Left ventricle myocardium inferior (tissue), 1 donor: Measurements from ENCODE around the gene BFSP2. TPM values are rescaled to one million over a fixed set of nuclear protein-coding genes. Genes with fewer than 3 reads are reported as not detected.

Source experiments
- DNase-seq: peaks from one replicate; pipeline ENCODE4 v3.0.0-alpha.2; 2020
- H3K27ac ChIP-seq: fragments of 200-600 bp; replicated peaks from 2 replicates; pipeline ENCODE4 v1.8.0; 2021
- H3K27me3 ChIP-seq: fragments of 200-600 bp; 2 replicates; pipeline ENCODE4 v1.8.0; 2021; ENCODE audit warnings: low read depth
- H3K36me3 ChIP-seq: fragments of 200-600 bp; 2 replicates; pipeline ENCODE4 v1.8.0; 2021
- H3K4me1 ChIP-seq: fragments of 200-600 bp; 2 replicates; pipeline ENCODE4 v1.8.0; 2021
- H3K4me3 ChIP-seq: fragments of 200-600 bp; 2 replicates; pipeline ENCODE4 v1.8.0; 2021; ENCODE audit warnings: mild to moderate bottlenecking, moderate library complexity
- H3K9me3 ChIP-seq: fragments of 200-600 bp; replicated peaks from 2 replicates; pipeline ENCODE4 v1.8.0; 2021
- CTCF ChIP-seq: fragments of 200-600 bp; IDR thresholded peaks from 2 replicates; pipeline ENCODE4 v1.8.0; 2021; ENCODE audit warnings: antibody characterized with exemption, mild to moderate bottlenecking, borderline replicate concordance
- intact Hi-C: fragments of 100-400 bp; cut with micrococcal nuclease; formaldehyde crosslinking; loops from one replicate; pipeline ENCODE4 v1.11.0; 2022
- total RNA-seq: library from RNA; stranded (reverse); fragmentation: NEBNext Ultra II Directional; extraction: Animal tissue kit (Norgen Biotek cat#: 25700); gene quantifications from one replicate; pipeline ENCODE4 v1.2.1, GENCODE V29; 2021
- donor health status: DM: no; HTN: yes; CAD: no; lungs with severe emphysema.

BFSP2 gene
- total RNA-seq, 1 donor from 2014 or later: not detected

GRCh38 chr3:133368371-133369067 lies 31.3 kb upstream of the BFSP2 start:
- H3K27ac ChIP-seq: no peak overlapping the region
- DNase-seq: no peak

GRCh38 chr3:133369068-133369440 lies 30.8 kb upstream of the BFSP2 start:
- Histone ChIP-seq H3K27ac (no peak overlapping the region), H3K4me3 (no peak overlapping the region), H3K27me3 (peaks cover 7% of the 10 kb centered on the region), H3K9me3 (no peaks in the 10 kb centered on the region), H3K36me3 (no peaks in the 10 kb centered on the region), H3K4me1 (peaks cover 9% of the 10 kb centered on the region)
- intact Hi-C loops: no loop called here
- no peak for DNase-seq
- no peak for TF ChIP-seq CTCF

More at GRCh38 chr3:133368371-133369067, 31.3 kb upstream of the BFSP2 start:
- Histone ChIP-seq H3K4me3 (no peak overlapping the region), H3K4me1 (peaks cover 9% of the 10 kb centered on the region), H3K36me3 (no peaks in the 10 kb centered on the region), H3K9me3 (no peaks in the 10 kb centered on the region), H3K27me3 (peaks cover 7% of the 10 kb centered on the region)
- intact Hi-C loops: no loop called here
- no peak for TF ChIP-seq CTCF

- Histone ChIP-seq H3K9me3 (no peaks in the 10 kb centered on the region), H3K4me1 (peaks cover 9% of the 10 kb centered on the region), H3K27me3 (peaks cover 12% of the 10 kb centered on the region), H3K27ac (no peak overlapping the region), H3K36me3 (no peaks in the 10 kb centered on the region), H3K4me3 (no peak overlapping the region)
- DNase-seq: no peak
- TF ChIP-seq CTCF: no peak
- intact Hi-C loops: no loop called here
These were observed 28.7 kb upstream of the BFSP2 start for GRCh38 chr3:133371181-133371580.

GRCh38 chr3:133371676-133372075 lies 28.2 kb upstream of the BFSP2 start:
- peaks cover 12% of the 10 kb centered on the region for H3K27me3 ChIP-seq
- TF ChIP-seq CTCF: no peak
- H3K9me3 ChIP-seq: no peaks in the 10 kb centered on the region
- no peaks in the 10 kb centered on the region for H3K36me3 ChIP-seq
- no peak overlapping the region for H3K27ac ChIP-seq
- peaks cover 9% of the 10 kb centered on the region for H3K4me1 ChIP-seq
- no peak for DNase-seq
- intact Hi-C loops: no loop called here
- H3K4me3 ChIP-seq: no peak overlapping the region

GRCh38 chr3:133374708-133375402 lies 25.0 kb upstream of the BFSP2 start:
- DNase-seq: no peak
- no peaks in the 10 kb centered on the region for H3K9me3 ChIP-seq
- H3K36me3 ChIP-seq: no peaks in the 10 kb centered on the region
- H3K4me1 ChIP-seq: peaks cover 10% of the 10 kb centered on the region
- intact Hi-C loops: no loop called here
- peaks cover 5% of the 10 kb centered on the region for H3K27me3 ChIP-seq
- no peak overlapping the region for H3K4me3 ChIP-seq
- H3K27ac ChIP-seq: no peak overlapping the region
- no peak for TF ChIP-seq CTCF
